GM12878 (cell line): ENCODE data around the gene MAGI2.

Experiments
- EED ChIP-seq: sonication (generic); IDR thresholded peaks from 2 replicates; pipeline ENCODE4 v1.6.1; 2016; ENCODE audit warnings: antibody characterized with exemption, low read depth
- HDAC6 ChIP-seq: fragments of 200-600 bp; sonication (generic); IDR thresholded peaks from one replicate; pipeline ENCODE4 v1.8.0; 2017; ENCODE audit warnings: antibody characterized with exemption; ENCODE audit not compliant: unreplicated experiment
- MXI1 ChIP-seq: fragments of 150-350 bp; IDR thresholded peaks from 2 replicates; pipeline ENCODE4 v1.6.1; 2011; ENCODE audit warnings: low read depth, mild to moderate bottlenecking, inconsistent platforms, low read length, improper control_type of control experiment
- NR2C2 ChIP-seq: IDR thresholded peaks from 2 replicates; pipeline ENCODE4 v1.6.1; 2011; ENCODE audit warnings: borderline replicate concordance, low read depth; ENCODE audit not compliant: control insufficient read depth, insufficient read length
- POLR2AphosphoS5 ChIP-seq: IDR thresholded peaks from 2 replicates; pipeline ENCODE4 v1.6.1; 2011; ENCODE audit warnings: mild to moderate bottlenecking, low read length, inconsistent platforms
- RBBP5 ChIP-seq: fragments of 200-600 bp; sonication (generic); conservative IDR thresholded peaks from 2 replicates; pipeline ENCODE4 v1.6.1; 2016
- ZNF207 ChIP-seq: fragments of 450-650 bp; IDR thresholded peaks from 2 replicates; pipeline ENCODE4 v1.6.1; 2014; ENCODE audit warnings: antibody characterized with exemption, mild to moderate bottlenecking, borderline replicate concordance
- ZNF24 ChIP-seq: fragments of 450-650 bp; IDR thresholded peaks from 2 replicates; pipeline ENCODE4 v1.6.1; 2017; ENCODE audit warnings: antibody characterized with exemption, mild to moderate bottlenecking
- TF ChIP-seq, protein P1 (sequence below), 3 experiments: IDR thresholded peaks in 2 of 3; conservative IDR thresholded peaks in 1 of 3; 2 replicates each; pipeline ENCODE4 v1.5.1; 2011; ENCODE audit warnings: low read depth in 3 of 3, low read length in 3 of 3, mild to moderate bottlenecking in 3 of 3, control low read depth in 2 of 3, moderate library complexity in 2 of 3, inconsistent platforms in 1 of 3, mixed read lengths in 1 of 3; ENCODE audit not compliant: control insufficient read depth in 2 of 3, insufficient read depth in 1 of 3; ENCODE audit errors: extremely low read depth in 1 of 3
- TF ChIP-seq, protein P2 (sequence below): IDR thresholded peaks from 2 replicates; pipeline ENCODE4 v1.6.1; 2012; ENCODE audit warnings: low read depth, low read length, improper control_type of control experiment

DNA sequence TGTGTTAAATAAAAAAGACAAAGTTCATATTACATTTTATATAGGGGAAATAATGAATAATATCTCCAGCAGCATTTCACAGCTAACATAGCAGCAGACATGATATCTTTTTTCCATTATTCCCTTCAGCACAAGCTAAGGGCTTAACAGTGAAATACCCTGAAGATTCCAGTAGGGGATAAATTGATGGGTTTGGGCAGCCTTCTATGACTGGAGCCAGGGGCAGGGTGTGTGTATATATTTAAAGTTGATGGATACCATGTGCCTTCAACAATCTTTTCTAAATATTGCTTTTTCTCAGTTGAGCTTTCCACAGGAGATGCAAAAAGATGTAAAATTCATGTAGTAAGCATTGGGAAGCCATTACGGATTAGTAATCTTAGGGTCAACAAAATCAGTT, 151.2 kb downstream of the MAGI2 start:
- TF ChIP-seq, protein P1, sequence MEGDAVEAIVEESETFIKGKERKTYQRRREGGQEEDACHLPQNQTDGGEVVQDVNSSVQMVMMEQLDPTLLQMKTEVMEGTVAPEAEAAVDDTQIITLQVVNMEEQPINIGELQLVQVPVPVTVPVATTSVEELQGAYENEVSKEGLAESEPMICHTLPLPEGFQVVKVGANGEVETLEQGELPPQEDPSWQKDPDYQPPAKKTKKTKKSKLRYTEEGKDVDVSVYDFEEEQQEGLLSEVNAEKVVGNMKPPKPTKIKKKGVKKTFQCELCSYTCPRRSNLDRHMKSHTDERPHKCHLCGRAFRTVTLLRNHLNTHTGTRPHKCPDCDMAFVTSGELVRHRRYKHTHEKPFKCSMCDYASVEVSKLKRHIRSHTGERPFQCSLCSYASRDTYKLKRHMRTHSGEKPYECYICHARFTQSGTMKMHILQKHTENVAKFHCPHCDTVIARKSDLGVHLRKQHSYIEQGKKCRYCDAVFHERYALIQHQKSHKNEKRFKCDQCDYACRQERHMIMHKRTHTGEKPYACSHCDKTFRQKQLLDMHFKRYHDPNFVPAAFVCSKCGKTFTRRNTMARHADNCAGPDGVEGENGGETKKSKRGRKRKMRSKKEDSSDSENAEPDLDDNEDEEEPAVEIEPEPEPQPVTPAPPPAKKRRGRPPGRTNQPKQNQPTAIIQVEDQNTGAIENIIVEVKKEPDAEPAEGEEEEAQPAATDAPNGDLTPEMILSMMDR (IDR thresholded peaks at IDR 0.05 in 2 of 3, conservative IDR thresholded peaks at IDR 0.05 in 1 of 3; ENCODE audit: control insufficient read depth in 2 of 3, extremely low read depth in 1 of 3, insufficient read depth in 1 of 3, low read depth in 3 of 3, low read length in 3 of 3) = no peak
- TF ChIP-seq NR2C2 (no peak), MXI1 (no peak), RBBP5 (no peak), ZNF24 (no peak), POLR2AphosphoS5 (no peak), ZNF207 (no peak), HDAC6 (no peak), EED (no peak)
- TF ChIP-seq, protein P2, sequence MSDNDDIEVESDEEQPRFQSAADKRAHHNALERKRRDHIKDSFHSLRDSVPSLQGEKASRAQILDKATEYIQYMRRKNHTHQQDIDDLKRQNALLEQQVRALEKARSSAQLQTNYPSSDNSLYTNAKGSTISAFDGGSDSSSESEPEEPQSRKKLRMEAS = no peak
